HG02759 (cell line): ENCODE data around the gene HERC6.
"Not testable (repeated sequence)": the region's sequence is repeated elsewhere in the genome, so short reads cannot be mapped to it uniquely, and the experiment has no call there.

Experiments
- ATAC-seq: cut with Tn5 transposase; IDR thresholded peaks from one replicate; pipeline ENCODE4 v1.9.1; 2021; ENCODE audit warnings: mild to moderate bottlenecking, moderate library complexity; ENCODE audit not compliant: unreplicated experiment

Gene HERC6

DNA sequence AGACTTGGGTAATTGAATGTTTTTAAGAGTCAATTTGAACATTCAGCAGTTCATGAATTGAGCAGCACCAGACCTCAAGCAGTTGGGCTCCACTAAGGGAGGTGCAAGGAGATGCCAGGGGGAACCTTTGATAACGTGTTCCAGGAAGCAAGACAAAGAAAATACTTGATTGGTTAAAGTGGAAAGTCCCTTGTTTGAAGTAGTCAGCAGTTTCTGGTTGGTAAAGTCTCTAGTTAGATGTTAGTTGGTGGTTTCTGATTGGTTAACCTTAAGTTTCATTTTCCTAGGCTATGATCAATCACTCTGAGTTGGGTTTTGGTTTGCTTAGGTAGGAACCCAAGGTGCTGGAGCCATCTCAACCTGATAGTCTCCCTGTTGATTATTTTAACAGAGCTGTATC lies 4.0 kb downstream of the HERC6 start:
- ATAC-seq = peak; percentile 45

DNA sequence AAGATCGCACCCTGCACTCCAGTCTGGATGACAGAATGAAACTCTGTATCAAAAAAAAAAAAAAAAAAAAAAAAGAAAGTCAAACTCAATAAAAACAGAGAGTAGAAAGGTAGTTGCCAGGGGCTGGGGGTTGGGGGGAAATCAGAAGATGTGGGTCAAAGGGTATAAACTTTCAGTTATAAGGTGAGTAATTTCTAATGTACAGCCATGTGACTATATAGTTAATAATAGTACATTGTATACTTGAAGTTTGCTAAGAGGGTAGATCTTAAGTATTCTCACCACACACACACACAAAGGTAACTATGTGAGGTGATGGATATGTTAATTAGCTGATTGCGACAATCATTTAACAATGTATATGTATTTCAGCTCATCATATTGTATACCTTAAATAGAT lies 11.5 kb downstream of the HERC6 start:
- no peak for ATAC-seq

DNA sequence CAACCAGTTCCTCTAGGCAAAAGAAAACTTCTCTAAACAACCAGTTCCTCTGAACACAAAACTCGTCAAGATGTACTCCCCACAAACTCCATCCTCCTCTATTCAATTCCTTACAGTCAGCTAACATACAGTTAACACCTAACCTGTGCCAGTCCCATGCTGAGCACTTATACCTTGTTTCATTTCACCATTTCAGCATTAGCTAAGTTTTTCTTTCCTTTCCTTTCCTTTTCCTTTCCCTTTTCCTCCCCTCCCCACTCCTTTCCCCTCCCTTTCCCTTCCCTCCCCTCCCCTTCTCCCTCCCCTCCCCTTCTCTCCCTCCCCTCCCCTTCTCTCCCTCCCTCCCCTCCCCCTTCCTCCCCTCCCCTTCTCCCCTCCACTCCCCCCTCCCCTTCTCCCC lies 13.1 kb downstream of the HERC6 start:
- ATAC-seq = no peak

DNA sequence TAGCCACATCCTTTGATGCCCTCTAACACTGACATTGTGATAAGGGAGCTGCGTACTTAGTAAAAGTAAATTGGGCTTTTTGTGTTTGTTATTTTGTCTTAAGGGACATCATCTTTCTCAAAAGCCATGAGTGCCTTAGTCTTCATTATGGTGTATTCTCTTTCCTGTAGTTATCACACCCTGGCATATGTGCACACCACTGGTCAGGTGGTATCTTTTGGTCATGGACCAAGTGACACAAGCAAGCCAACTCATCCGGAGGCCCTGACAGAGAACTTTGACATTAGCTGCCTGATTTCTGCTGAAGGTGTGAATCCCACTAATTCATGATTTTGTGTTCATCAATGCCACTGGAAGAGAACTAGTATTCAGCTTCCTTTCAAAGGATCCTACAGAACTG lies 18.0 kb downstream of the HERC6 start:
- no peak for ATAC-seq

DNA sequence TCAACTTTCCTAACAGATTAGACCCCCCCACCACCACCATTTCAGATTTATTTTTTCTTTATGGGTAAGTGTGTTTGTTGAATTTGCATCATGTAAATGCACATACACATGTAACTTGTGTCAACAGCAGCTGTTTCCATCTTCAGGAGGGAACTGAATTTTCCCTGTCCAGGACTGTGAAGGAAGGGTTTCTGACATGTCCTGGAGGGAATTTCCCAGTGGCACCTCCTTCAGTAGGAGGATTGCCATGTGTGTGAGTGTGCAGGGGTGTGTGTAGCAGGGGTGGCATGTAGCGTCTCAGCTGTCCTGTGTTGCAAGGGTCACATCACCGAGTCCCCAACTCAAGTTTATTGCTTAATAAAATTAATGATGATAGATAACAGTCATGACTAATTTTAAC lies 19.7 kb downstream of the HERC6 start:
- ATAC-seq = no peak

DNA sequence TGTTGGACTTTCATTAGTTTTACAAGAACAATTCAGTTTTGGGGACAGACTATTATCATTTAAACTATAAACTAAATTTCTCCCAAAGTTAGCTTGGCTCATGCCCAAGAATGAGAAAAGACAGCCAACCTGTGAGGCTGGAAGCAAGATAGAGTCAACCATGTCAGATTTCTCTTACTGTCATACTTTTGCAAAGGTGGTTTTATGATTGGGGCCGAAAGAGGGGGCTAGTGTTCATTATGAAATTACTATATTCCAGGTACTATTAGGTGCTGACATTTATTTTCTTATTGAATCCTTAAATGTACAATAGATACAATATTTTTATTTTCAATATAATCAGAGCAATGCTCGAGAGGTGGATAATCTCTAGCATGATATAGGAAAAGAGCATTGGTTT lies 30.6 kb downstream of the HERC6 start:
- ATAC-seq = no peak

DNA sequence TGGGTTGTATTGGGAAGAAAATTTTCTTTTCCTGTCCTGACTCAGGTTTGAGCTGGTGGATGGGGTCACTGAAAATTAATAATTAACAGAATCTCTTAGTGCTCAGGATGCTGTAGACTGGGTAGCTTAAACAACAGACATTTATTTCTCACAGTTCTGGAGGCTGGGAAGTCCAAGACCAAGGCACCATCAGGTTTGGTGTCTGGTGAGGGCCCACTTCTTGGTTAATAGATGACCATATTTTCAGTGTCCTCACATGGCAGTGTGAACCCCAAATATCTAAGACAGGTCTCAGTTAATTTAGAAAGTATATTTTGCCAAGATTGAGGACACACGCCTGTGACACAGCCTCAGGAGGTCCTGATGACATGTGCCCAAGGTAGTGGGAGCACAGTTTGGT lies 31.1 kb downstream of the HERC6 start:
- ATAC-seq = no peak

DNA sequence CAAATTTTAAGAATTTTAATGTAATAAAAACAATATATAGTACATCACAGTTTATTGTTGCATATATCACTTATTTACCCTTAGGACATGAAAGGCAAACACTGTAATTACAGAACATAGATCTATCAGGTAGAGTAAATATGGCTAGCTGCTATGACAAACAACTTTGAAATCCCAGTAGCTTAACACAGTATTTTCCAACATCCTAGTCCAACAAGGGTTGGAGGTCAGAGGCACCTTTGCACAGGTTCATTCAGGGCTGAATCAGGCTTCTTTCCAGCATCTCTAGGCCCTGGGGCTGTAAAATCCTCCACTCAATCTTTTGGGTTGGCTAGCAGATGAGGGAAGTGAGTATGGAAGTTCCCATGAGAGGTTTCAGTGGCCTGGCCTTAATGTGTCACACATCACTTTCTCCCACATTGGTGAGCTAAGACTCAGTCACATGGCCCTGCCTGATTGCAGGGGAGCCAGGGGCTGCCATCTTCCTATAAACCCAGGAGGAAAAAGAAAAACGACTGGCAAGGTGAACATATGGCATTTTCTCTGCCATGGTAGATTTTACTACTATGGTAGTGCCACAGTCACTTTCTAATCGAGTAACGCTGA lies 32.9 kb downstream of the HERC6 start:
- ATAC-seq = peak; percentile 67

DNA sequence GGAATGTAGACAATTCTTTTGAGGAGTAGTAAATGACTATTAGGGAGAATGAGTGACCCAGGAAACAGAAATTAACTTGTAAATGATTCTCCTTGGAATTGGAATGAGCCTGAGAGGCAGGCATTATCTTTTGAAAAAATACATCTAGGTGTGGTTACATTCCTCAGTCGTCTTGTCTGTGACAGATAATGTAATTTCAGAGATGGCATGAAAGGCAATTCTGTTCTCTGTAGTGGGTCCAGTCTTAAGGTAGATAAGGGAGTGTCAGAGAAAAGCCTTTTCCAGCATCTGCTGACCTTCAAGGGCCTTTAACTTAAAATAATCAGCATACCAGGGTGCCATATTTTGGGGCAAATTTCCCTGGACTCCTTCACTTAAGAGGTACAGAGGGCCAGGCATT lies 35.1 kb downstream of the HERC6 start:
- ATAC-seq = no peak

DNA sequence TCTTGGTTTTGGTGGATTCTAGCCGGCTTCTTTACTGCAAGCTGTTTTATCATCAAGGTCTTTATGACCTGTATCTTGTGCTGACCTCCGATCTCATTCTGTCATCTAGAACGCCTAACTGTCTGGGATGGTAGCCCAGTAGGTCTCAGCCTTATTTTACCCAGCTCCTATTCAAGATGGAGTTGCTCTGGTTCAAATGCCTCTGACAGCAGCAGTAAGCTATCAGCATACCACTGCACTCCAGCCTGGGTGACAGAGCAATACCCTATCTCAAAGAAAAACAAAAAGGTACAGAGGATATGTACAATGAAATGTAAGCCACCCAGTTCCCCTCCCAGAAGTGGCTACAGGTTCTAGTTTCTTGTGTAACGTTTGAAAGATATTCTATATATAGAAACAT lies 36.1 kb downstream of the HERC6 start:
- ATAC-seq = no peak

DNA sequence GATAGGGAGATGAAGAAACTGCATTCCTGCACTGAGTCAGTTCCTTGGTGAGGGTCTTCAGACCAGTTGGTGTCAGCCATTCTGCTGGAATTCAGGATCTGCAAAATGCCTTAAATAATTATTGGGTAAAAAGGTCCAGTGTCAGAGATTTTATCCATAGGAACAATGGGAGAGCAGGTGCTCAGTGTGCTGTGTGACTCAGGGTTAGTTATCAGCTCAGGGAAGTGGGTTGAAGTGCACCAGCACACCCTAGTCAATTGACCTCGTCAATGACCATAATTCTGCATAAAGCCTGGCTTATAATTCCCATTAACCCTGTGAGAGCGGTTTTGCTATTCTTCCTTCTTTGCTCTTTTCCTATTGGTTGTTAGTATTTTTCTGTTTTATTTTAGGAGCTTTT lies 37.3 kb downstream of the HERC6 start:
- no peak for ATAC-seq

DNA sequence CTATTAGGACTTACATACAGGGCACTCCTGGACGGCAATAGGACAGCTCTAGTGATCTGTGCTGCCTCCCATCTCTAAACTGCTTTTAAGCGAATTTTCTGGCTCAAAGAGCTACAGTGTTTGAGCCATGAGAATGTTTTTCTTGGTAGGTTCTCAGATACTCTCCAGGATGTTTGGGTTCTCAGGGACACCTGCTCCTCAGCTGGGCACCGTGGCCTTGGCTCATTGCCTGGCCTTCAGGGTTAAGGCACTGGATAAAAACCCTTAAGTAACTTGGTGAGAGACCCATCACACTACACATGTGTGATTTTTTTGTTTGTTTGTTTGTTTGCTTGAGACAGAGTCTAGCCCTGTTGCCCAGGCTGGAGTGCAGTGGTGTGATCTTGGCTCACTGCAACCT lies 39.8 kb downstream of the HERC6 start:
- ATAC-seq = no peak

DNA sequence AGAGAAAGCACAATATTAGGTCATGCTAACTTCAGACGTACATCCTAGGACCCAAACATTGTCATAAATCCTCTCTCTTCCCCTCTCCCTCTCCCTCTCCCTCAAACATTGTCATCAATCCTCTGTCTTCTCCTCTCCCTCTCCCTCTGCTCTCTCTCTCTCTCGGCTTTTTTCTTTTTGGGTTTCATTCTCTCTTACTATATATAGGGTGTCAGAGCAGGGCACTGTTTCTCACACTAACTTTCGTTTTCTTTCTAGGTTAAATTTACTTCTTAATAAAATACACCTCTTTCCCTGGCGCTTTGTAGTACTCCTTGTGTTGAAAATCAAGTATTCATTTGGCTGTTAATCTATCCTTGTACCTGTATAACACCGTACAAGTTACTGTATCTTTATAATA lies 41.2 kb downstream of the HERC6 start:
- ATAC-seq = no peak

DNA sequence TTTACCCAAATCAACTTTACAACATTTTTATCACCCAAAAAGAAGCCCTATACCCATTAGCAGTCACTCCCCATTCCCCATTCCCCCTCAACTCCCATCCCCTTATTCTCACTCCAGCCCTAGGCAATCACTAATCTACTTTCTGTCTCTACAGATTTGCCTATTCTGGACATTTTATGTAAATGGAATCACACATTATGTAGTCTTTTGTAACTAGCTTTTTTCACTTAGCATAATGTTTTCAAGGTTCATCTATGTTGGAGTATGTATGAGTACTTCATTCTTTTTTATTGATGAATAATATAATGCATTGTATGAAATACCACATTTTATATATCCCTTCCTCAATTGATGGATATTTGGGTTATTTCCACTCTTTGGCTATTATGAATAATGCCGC lies 42.2 kb downstream of the HERC6 start:
- ATAC-seq = no peak

DNA sequence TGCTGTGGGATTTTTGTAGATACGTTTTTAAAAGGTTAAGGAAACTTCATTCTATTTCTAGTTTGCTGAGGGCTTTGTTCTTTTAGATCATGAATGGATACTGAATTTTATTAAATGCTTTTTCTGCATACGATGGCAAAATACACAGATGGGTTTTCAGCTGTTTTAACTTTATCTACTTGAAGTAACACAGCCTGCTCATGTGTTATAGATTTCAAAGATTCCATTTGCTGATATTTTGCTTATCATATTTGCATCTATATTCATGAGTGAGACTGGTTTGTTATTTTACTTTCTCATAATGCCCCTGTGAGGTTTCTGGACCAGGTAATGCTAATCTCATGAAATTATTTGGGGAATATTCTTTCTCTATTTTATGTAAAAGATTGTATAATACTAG lies 43.8 kb downstream of the HERC6 start:
- ATAC-seq = no peak

DNA sequence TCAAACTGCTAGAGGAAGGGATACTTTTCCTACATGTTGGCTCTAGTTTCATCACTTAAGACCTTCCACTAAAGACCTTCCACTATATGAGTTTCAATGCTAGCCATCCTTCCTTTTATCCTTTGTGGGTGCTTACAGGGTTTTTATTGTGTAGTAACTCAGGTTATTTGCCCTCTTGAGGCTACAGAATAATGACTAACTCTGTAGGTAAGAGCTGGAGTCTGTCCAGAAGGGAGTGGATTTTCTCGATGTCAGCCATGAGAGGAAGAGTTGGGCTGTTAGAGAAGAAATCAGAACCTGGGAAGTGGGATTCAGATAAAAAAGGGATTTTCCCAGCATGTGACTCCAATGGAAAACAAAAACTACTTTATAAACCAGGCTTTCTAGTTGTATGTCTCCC lies 50.7 kb downstream of the HERC6 start:
- ATAC-seq = no peak

DNA sequence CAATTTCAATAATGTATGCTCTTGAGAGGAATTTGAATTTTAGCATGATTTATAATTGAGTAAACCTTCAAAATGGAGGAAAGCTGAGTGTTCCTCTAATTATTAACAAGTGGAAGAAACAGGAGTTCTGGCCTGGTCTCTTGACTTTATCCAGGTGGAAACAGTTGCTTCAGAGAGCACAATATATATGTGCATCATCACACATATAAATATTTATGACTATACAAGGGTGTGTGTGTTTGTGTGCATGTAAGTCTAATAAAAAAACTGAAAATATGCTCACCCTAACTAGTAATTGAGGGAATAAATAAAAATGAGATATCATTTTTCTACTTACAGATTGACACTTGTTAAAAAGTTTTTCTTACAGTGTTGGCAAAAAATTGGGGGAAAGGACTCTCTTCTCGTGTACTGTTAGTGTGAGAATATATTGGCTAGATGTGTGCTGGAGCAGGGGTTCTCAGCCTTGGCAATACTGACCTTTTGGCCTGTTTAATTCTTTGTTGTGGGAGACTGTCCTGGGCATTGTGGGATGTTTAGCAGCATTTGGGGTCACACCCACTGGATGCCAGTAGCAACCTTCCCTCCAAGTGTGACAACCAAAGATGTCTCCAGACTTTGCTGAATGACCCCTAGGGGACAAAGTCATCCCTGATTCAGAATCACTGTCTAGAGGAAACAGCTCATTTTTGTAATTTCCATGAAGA lies 57.5 kb downstream of the HERC6 start:
- no peak for ATAC-seq

DNA sequence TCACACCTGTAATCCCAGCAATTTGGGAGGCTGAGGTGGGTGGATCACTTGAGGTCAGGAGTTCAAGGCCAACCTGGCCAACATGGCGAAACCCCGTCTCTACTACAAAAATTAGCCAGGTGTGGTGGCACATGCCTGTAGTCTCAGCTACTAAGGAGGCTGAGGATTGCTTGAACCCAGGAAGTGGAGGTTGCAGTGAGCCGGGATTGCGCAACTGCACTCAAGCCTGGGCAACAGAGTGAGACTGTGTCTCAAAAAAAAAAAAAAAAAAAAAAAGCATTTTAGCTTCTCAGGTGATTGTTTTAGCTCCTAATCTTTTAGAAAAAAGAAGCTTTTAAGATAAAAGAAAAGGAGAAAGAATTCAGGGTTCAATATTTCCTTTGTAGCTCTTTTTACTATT lies 59.2 kb downstream of the HERC6 start:
- not testable (repeated sequence) for ATAC-seq

DNA sequence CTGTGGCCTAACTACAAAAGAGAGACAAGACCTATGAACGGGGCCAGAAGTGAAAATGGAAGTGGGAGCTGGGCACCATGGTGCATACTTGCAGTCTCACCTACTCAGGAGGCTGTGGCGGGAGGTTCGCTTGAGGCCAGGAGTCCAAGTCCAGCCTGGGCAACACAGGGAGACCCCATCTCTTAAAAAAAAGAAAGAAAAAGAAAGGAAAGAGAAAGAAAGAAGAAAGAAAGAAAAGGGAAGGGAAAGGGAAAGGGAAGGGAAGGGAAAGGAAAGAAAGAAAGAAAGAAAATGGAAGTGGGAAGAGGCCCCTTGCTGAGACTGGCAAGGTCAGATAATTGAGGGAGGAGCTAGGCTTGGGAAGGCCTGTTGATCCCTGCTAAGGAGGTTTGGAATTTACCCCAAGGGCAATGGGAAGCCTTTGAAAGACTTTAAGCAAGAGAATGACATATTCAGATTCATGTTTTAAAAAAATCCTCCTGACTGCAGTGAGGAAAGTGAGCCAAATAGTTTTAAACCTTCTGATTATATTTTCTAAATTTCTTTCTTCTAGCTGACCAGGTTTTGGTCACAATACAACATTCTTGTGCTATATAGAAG lies 60.6 kb downstream of the HERC6 start:
- no peak for ATAC-seq

DNA sequence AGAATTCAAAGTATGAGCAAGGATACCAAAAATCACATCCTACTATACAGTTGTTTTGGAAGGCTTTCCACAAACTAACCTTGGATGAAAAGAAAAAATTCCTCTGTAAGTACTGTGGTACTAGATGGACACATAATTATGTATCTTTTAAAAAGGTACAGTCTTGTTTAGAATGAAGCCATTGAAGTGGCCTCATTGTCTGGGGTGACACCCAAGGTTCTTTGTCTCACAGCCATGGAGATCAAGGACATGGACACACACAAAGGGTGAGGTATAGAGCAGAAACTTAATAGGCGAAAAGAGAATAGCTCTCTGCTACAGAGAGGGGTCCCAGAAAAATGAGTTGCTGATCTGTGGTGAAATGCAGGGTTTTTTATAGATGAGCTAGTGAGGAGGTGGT lies 61.5 kb downstream of the HERC6 start:
- ATAC-seq = no peak

DNA sequence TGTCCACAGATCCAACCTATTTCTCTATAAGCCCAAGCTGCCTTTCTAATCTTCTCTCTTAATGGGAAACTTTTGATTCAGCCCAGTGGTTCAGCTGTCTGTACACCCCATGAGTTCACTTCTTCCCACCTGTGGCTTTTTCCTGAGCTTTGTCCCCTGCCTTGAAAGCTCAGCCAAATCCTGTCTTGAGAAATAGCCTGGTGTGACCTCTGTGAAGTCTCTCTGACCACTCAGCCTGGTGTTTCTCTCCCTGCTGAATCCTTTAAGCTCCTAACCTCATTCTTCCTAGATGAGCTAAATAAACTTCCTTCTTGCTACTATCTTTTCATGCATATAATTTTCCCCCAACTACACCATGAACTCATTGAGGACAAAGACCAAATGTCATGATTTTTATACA lies 63.0 kb downstream of the HERC6 start:
- no peak for ATAC-seq

DNA sequence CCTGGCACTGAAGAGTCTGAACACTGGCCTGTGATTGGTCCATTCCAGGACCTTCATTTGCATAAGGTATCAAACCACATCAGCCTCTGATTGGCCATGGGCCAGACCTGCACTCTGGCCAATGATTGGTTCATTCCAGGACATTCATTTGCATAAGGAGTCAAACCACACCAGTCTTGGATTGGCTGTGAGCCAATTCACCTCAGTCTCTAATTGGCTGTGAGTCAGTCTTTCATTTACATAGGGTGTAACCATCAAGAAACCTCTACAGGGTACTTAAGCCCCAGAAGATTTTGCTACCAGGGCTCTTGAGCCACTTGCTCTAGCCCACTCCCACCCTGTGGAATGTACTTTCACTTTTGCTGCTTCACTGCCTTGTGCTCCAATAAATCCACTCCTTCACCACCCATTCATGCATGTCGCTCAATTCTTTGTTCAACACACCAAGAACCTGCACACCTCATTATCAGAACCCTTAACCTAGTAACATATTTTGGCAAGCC lies 64.1 kb downstream of the HERC6 start:
- ATAC-seq = no peak
